GM20000 (cell line): Measurements from ENCODE around the gene KRT5.
"Not testable (repeated sequence)": the region's sequence is repeated elsewhere in the genome, so short reads cannot be mapped to it uniquely, and the experiment has no call there.

Source experiments
- DNase-seq: peaks from one replicate; pipeline ENCODE4 v3.0.0; 2012; ENCODE audit warnings: low spot score
- TF ChIP-seq, protein P1 (sequence below): IDR thresholded peaks from 2 replicates; pipeline ENCODE4 v1.5.1; 2012; ENCODE audit warnings: mild to moderate bottlenecking, control low read depth; ENCODE audit errors: extremely low read depth, missing control alignments

The KRT5 gene

DNA sequence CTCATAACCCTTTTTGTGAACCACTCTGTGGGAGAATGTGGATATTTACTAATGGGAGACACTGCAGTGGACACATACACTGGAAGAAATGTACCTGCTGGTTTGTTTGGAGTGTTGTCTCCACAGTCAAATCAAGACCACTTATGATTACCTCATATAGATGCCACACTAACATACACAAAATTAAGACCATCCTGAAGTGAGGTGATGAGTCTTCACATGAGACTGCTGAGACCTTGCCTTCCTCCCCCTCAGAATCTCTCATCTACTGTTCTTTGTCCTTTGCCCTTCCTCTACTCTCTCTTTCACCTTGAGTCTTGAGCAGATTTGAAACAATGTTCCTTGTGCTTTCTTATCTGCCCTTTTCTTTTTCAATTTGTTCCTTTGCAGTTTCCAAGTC is 31.5 kb downstream of the KRT5 start:
- TF ChIP-seq, protein P1, sequence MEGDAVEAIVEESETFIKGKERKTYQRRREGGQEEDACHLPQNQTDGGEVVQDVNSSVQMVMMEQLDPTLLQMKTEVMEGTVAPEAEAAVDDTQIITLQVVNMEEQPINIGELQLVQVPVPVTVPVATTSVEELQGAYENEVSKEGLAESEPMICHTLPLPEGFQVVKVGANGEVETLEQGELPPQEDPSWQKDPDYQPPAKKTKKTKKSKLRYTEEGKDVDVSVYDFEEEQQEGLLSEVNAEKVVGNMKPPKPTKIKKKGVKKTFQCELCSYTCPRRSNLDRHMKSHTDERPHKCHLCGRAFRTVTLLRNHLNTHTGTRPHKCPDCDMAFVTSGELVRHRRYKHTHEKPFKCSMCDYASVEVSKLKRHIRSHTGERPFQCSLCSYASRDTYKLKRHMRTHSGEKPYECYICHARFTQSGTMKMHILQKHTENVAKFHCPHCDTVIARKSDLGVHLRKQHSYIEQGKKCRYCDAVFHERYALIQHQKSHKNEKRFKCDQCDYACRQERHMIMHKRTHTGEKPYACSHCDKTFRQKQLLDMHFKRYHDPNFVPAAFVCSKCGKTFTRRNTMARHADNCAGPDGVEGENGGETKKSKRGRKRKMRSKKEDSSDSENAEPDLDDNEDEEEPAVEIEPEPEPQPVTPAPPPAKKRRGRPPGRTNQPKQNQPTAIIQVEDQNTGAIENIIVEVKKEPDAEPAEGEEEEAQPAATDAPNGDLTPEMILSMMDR: no peak
- no peak for DNase-seq

DNA sequence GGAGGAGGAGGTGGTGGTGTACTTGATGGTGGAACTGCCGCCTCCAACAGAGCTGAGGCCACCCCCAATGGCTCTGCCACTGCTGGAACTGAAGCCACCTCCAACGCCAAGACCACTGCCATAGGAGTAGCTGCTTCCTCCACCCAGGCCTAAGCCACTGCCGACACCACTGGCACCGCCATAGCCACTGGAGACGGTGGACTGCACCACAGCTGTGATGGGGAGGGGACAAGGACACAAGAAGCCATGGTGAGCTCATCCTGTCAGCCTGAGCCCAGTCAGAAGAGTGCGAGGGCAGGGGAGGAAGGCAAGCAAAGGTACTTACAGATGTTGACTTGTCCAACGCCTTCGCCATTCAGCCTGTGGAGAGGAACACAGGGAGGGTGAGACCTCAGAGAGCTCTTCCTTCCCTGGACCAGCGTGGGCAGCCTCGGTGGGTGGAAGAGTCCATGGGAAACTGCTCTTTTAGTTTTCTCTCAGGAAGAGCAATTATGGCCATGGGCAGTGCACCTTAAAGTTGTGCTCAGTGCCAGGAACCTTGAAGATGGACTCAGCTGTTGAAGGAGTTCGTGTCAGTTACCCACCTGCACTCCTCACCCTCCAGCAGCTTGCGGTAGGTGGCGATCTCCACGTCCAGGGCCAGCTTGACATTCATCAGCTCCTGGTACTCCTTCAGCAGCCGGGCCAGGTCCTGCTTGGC is 32.3 kb downstream of the KRT5 start:
- DNase-seq: not testable (repeated sequence)

DNA sequence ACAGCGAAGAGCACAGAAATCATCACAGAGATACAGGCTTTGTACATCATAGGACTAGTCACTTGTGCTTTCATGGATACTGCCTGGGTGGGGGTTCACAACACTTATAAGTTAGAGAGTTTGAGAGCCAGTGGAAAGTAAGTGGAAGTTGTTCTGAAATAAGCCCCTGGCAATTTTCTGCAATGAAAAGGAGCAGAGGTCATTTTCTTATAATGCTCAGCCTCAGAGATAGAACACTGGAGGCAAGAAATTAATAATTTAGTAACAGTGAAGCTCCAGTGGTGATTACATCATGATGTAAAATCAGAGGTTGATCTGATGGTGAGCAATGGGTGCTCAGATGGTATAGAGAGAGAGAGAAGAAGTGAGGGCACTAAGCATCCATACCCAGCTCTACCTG is 33.0 kb downstream of the KRT5 start:
- TF ChIP-seq, protein P1: no peak
- no peak for DNase-seq

DNA sequence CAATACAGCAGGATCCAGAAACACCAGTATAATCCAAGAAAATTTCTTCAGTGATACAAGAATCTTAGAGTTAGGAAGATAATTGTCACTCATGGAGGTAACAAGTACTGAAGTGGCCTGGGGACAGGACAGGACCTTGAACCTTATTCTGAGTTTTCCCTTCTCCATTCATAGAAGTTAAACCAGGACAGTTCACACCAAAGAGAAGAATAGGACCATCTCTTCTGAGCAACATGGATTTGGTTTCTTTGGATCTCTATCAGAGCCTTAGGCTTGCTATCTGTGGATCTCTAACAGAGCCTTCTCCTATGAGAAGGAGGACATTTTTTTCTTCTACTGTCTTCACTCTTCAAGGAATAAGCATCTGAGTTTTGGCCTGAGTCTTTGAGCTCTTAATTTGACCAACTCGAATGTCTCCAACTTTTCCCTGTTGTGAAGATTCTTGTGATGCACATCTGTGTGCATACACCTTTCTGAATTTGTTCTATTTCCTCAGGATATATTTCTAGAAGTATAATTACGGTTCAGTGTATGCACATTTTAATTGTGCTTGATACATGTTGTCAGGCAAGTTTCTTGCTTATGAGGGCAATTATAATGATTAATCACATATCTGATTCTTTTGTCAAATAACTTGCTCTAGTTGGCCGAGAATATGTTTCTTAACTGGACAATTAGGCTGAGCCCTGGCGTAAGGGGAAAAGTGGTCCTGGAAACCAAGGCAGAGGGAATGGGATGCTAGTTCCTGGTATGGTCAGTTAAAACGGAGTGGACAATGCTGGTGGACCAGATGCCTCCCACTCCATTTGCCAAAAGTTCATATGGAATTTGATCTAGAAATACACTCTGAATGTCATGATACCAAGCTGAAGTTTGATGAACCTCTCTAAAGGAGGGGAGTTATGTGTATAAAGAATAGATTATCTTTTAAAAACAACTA is 33.8 kb downstream of the KRT5 start:
- no peak for DNase-seq
- TF ChIP-seq, protein P1: no peak

DNA sequence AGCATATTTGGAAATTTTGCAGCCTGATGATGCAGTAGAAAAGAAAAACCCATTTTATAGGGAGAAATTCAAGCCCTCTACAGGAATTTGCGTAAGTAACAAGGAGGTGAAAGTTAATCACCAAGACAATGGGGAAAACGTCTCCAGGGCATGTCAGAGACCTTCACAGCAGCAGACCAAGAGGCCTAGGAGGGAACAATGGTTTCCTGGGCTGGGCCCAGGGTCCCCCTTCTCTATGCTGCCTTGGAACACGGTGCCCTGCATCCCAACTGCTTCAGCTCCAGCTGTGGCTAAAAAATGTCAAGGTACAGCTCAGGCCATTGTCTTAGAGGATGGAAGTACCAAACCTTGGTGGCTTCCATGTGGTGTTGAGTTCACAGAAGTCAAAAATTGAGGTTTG is 40.1 kb downstream of the KRT5 start:
- no peak for DNase-seq
- TF ChIP-seq, protein P1: no peak

DNA sequence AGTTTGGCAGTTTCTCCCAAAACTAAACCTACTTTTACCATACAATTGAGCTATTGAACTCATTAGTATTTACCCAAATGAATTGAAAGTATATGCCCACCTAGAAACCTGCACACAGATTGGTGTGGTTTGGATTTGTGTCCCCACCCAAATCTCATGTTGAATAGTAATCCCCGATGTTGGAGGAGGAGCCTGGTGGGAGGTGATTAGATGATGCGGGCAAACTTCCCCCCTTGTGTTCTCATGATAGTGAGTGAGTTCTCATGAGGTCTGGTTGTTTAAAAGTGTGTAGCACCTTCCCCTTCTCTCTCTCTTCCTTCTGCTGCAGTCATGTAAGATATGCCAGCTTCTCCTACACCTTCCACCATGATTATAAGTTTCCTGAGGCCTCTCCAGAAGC is 42.5 kb downstream of the KRT5 start:
- DNase-seq: no peak
- TF ChIP-seq, protein P1: no peak

DNA sequence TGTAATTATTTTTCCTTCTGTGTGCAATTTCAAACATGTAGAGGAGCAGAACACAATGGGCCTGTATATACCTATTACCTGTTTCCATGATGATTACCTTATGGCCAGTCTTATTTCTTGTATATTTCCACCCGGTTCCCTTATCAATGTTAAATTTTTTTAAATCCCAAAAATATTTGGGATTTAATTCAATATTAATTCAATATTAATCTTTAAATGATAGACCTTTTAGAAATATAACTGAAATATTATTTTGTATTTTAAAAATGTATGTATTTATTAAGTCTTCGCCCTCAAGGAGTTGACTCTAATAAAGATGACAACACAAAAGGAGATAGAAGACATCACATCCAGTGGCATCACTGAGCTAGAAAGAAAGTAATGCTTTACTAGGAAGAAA is 46.0 kb downstream of the KRT5 start:
- DNase-seq: no peak
- TF ChIP-seq, protein P1: no peak
